ENCODE measurements around the gene ZNF230.

Gene ZNF230

DNA sequence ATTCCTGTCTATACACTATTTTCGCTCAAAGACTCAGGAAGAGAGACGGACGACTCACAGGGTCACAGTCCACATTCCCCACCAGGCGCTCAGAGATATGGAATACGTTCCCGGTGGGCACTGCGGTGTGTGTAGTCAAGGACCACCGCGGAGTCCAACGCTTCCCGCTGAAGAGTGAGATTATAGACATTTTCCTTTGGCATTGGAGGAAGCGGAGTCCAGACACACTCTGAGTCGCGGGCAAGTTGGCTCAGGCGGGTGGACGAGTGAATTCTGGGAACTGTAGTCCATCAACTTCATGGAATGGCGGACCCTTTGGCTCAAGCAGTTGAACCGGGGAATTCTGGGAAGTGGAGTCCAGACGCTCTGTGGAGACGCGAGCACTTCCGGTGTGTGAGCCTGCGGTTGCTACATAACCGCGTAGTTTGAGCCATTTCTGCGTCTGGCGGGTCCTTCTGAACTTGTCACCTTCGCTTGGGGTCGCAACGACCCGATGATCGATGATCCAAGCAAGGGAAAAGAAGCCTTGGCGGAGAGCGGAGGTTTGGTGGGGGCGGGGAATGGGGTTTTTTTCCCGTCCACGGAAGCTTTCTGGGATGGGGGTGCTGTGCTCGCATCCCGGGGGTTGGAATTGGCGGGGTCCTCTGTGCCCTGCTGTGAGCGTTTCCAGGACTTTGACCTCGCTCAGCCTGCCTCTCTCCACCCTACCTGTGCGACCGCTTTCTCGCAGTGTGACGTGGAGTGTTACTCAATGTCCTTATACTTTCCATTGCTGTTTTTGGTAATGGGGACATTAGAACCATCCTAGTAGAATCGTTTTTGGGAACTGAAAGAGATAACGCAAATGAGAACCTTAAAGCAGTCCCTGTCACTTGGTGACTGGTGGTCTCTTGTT lies at the start of gene ZNF230:
Gene ZNF230, plus strand, starts transcription at position 392 of the 895 bp plus-strand sequence. CDS start 4,122 bp downstream, outside the sequence.
- peak; percentile 94 for DNase-seq (ENCODE audit: low spot score)

DNA sequence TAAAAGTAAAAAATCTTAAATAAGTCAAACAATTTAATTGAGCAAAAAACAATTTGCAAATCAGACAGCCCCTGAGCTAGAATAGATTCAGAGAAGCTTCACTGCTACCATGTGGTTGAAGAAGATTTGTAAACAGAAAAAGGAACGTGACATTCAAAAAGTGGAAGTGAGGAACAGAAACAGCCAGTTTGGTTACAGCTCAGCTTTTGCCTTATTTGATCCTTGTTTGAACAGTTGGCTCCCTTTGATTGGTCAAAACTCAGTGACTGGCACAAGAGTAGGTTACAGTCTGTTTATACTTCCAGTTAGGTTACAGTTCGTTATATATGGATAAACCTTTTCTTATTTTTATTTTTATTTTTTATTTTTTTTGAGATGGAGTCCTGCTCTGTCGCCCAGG lies 45.9 kb upstream of the ZNF230 start:
- no peak for DNase-seq (ENCODE audit: low spot score)

DNA sequence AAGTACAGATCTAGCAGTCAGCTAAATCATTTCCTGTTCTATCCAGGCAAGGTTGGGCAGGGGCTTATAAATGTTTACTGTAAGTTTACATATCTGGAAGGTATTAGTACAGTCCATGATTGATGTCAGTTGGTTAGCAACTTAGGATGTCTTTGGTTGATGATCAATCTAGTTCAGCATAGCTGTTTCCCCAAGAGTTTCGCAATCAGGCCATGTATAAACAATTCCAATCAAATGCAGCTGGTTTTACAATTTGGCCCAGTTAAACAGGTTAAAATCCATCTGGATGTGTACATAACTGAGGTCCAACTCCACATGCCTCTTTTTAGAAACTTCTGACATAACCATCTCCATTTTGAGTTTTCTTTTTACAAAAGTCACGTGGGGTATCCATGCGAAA lies 44.9 kb upstream of the ZNF230 start:
- DNase-seq (ENCODE audit: low spot score): no peak

DNA sequence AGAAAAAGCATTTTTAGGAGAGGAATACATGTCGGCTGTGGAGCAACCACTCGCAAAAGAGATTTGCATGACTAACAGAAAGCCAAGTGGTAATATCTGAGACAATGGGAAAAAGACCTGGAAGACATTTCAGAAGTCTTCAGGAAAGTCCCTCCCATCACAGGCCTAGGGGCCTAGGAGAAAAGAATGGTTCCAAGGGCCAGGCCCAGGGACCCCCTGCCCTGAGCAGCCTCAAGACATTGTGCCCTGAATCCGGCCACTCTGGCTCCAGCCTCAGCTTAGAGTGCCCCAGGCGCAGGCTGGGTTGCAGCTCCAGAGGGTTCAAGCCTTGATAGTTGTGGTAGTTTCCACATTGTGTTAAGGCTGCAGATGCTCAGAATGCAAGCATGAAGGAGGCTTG lies 42.3 kb upstream of the ZNF230 start:
- no peak for DNase-seq (ENCODE audit: low spot score)

DNA sequence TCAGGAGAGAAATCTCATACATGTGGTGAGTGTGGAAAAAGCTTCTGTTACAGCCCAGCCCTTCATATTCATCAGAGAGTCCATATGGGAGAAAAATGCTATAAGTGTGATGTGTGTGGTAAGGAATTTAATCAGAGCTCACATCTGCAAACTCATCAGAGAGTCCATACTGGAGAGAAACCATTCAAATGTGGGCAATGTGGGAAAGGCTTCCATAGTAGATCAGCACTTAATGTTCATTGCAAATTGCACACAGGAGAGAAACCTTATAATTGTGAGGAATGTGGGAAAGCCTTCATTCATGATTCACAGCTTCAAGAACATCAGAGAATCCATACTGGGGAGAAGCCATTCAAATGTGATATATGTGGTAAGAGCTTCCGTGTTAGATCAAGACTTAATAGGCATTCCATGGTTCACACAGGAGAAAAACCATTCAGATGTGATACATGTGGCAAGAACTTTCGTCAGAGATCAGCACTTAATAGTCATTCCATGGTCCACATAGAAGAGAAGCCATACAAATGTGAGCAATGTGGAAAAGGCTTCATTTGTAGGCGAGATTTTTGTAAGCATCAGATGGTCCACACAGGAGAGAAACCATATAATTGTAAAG lies 36.6 kb upstream of the ZNF230 start:
- no peak for DNase-seq (ENCODE audit: low spot score)

DNA sequence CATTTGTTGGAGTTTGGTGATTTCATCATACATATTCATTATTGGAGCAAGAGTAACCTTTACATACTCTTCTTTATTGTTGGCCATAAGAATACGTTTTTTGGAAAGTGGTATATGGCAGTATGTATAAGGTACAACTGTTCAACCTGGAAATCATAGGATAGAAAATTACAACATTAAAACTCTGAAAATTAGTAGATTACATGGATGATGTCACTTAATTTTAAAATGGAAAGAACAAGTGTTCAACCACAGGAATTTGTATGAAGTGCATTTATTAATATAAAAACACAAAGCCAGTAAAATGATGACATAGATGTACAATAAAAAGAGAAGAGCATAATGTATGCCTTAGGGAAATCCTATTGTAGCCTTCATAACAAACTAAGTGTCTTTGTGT lies 26.0 kb upstream of the ZNF230 start:
- no peak for DNase-seq (ENCODE audit: low spot score)

DNA sequence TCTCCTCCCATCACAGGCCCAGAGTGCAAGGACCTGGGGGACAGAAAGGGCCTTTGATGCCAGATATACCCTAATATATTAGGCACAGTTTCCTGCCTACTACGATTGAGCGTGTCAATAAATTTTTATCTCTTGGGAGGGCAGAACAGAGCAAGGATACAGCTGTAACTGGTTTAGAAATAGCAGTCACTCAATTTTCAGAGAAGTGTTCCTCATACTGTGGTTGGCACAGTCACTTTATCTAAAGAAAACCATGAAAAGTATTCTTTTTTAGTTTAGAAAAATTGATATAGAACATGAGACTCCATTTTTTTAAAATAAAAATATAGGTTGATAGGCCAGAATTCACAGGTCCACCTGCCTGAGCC lies 19.2 kb upstream of the ZNF230 start:
- DNase-seq (ENCODE audit: low spot score): no peak

DNA sequence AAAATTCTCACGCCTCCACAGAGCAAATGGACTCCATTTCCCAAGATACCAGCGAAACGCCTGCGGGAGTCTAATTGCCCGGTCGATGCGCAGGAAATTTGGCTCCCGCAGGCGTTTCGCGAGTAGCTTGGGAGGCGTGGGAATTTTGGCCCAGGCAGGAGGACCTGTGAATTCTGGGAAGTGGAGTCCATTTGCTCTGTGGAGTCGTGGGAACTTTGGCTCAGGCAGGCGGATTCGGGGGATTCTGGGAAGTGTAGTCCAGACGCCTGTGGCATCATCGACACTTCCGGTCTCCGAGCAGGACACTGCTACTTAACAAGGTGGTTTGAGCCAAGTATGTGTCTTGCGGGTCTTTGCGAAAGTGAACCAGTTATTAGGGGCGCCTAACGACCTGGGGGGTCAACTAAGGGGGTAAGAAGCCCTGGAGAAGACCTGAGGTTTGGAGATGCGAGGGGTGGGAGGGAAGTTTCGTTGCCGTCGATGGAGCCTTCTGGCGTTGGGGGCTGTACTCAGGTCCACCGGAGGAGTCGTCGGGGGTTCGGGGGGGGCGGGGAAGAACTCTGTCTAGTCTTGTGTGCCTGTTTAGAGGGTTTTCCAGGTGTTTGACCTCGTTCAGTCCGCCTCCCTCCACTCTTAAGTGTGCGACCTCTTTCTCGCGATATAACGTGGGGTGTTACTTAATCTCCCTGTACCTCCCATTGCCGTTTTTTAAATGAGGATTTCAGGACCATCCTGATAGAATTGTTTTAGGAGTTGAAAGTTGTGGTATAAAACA lies 18.7 kb upstream of the ZNF230 start, which contains the start of gene ZNF155:
Gene ZNF155, plus strand, starts transcription at position 277 of the 775 bp plus-strand sequence. CDS start 4,356 bp downstream, outside the sequence.
- peak; percentile 82 for DNase-seq (ENCODE audit: low spot score)

DNA sequence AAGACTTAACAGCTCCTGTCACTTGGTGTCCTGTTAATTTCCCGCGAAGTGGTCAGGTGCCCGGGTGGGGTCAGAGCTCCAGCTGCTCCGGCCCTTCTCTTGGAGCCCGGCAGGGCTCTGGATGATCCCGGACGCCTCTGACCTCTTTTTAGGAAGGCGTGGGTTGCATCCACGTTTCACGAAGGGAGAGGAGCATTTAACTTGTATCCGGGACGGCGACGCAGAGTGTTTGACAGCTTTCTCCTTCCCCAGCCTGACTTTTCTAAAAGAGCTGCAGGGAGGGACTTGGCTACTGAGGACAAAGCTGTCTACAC lies 18.1 kb upstream of the ZNF230 start:
- DNase-seq (ENCODE audit: low spot score): no peak

DNA sequence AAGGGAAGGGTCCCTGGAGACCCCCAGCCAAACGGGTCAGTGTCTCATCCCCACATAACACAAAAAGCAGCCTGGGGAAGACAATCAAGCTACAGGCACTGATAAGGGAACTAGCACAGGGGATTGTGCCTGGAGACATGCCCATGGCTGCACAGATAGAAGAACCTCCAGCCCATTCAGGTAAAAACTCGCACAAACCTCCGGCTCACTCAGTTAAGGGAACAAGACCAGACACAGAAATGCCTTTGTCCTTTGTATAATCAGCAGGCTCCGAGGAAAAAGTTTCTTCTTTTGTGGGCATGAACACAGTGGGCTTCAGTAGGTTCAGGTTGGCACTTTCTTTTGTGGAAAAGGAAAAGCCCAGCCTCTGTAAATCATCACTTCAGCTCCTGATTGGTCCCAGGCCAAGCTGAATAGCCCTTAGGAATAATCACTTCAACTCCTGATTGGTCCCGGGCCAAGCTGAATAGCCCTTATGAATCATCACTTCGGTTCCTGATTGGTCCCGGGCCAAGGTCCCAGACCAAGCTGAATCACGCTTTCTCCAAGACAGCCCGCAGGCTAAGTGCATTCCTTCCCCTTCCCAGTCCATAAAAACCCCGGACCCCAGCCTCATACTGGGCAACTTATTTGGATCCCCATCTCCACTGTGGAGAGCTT lies 5.0 kb upstream of the ZNF230 start:
- DNase-seq (ENCODE audit: low spot score): no peak

DNA sequence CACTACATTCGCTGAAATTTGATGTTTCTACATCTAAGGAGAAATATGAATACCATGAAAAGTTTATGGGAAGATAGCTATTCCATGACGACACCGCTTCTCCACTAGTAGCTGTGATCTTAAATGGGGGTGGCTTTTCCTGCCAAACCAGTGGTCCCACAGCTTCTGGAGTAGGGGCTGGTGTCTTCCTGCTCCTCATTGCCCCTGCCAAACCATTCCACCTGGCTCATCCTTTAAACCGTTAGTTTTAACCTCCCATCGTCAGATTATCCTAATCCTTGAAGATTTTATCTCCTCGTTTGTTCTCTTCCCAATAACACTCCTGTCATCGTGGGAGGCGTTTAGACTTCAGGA lies 568 bp upstream of the ZNF230 start:
- DNase-seq (ENCODE audit: low spot score): no peak

DNA sequence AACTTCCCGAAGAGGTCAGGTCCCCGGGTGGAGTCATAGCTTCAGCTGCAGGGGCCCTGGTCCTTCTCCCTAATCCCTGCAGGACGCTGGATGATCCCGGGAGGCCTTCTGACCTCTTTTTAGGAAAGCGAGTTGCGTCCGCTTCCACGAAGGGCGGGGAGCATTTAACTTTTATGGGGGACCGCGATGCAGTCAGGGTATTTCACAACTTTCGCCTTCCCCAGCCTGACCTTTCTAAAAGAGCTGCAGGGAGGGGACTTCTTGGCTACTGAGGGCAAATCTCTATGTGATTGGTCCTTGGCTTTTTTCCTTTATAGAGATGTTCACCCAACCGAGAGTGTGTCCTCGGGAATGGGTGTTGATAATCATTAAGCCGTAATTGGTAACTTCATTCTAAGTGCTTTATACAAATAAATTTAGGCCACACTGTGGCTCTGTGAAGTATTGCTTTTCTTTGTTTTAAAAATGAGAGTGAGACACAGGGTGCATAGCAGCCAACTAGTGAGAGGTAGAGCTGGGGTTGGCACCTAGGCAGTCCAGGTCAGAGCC lies 778 bp downstream of the ZNF230 start:
- no peak for DNase-seq (ENCODE audit: low spot score)

DNA sequence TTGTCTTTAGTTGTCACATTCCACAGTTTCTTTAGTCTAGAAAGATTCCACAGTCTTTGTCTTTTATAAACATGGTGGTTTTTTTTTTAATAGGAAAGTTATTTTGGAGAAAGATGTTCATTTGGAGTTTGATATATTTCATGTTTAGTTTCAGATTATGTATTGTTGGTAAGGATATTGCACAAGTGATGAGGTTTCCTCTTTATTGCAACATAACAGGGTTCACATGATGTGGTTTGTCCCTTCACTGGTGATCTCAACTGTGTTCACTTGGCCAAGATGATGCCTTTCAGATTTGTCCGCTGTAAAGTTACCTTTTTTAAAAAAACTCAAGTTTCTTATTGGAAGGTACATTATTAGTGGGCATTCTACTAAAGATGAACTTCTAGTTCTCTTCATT lies 3.2 kb downstream of the ZNF230 start:
- DNase-seq (ENCODE audit: low spot score): no peak

DNA sequence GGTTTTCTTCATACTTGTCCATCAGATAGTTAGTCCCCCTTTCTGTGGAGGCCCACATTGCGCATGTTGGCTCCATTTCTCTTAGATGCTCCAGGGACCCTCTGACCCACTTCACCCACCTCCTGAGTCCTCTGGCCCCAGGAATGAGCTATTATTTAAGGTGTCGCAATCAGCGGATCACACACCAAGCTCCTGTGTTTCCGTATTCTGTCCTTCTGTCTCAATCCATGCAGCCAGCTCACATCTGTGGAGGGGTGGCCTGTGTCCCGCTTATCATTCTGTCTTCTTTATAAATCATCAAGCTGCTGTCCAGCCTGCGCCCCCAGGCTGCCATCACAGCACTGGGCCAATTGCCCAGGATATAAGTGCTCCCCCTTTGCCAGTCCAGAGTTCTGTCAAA lies 4.7 kb downstream of the ZNF230 start:
- DNase-seq (ENCODE audit: low spot score): no peak

DNA sequence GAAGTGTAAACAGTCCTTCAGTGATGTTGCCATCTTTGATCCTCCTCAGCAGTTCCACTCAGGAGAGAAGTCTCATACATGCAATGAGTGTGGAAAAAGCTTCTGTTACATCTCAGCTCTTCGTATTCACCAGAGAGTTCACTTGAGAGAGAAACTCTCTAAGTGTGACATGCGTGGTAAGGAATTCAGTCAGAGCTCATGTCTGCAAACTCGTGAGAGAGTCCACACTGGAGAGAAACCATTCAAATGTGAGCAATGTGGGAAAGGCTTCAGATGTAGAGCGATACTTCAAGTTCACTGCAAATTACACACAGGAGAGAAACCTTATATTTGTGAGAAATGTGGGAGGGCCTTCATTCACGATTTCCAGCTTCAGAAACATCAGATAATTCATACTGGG lies 7.7 kb downstream of the ZNF230 start:
- no peak for DNase-seq (ENCODE audit: low spot score)

DNA sequence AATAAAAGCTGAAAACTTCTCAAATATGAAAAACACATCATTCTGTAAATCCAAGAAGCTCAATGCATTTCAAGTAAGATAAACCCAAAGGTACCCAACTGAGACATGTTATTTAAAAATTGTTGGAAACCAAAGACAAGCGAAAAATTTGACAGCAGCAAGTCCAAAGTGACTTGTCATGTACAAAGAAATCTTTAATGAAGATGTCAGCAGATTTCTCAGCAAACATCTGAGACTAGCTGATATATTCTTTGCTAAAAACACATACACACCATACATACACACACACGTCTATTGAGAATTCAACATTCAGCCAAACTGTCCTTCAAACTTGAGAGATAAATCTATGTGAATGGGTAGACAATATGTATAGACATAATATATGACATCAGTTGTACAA lies 16.7 kb downstream of the ZNF230 start:
- no peak for DNase-seq (ENCODE audit: low spot score)

DNA sequence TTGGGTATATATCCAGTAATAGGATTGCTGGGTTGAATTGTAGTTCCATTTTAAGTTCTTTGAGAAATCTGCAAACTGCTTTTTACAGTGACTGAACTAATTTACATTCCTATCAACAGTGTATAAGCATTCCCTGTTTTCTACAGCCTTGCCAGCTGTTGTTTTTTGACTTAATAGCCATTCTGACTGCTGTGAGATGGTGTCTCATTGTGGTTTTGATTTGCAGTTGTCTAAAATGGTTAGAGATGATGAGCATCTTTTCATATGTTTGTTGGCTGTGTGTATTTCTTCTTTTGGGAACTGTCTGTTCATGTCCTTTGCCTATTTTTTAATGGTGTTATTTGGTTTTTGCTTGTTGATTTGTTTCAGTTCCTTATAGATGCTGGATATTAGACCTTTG lies 18.5 kb downstream of the ZNF230 start:
- no peak for DNase-seq (ENCODE audit: low spot score)

DNA sequence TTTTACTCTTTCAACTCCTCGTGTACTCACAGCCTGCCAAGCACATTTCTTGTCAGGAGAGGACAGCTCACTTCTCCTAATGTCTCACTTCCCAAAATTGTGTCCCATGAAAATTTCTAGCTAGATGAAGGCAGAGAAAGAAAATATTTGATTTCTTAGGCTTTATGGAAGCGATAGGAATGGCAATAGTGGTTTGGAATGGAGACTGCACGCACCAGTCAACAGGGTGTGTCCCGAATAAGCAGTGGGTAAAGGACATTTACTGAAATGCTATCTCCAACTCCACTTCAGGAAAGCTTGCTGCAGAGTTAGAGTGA lies 22.1 kb downstream of the ZNF230 start:
- no peak for DNase-seq (ENCODE audit: low spot score)

DNA sequence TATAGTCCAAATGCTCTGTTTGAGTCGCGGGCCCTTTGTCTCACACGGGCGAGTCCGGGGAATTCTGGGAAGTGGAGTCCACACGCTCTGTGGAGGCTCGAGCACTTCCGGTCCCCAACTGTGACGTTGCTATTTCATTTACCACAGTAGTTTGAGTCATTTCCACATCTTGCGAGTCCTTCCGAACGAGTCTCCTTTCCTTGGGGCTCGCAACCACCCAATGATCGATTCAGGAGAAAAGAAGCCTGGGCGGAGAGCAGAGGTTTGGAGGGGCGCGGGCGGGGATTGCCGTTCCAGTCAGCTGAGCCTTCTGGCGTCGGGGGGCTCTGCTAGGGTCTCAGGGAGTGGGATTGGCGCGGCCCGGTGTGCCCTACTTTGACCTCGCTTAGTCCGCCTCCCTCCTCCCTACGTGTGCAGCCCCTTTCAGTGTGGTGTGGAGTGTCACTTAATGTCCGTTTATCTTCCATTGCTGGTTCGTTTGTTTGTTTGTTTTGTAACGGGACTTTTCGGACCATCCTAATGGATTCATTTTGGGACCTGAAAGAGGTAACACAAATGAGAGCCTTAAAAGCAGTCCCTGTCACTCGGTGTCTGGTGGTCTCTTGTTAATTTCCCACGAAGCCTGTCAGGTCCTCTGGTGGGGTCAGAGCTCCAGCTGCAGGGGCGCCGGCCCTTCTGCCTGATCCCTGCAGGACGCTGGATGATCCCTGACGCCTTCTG lies 22.6 kb downstream of the ZNF230 start, which contains the start of gene ZNF222:
Gene ZNF222, plus strand, starts transcription at position 163 of the 720 bp plus-strand sequence. Its CDS starts 58 bp downstream, at position 221.
- DNase-seq (ENCODE audit: low spot score): peak; percentile 73

DNA sequence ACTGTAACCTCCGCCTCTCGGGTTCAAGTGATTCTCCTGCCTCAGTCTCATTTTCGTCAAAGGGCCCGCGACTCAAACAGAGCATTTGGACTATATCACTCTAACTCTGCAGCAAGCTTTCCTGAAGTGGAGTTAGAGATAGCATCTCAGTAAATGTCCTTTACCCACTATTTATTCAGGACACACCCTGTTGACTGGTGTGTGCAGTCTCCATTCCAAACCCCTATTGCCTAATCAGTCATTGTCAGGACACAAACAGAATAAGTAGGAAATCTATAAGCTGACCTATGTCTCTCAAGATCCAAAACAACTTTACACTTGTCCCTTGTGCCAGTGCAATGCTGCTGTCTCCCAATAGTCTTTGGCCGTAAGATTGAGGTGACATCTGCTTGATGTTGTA lies 23.9 kb downstream of the ZNF230 start:
- DNase-seq (ENCODE audit: low spot score): no peak

DNA sequence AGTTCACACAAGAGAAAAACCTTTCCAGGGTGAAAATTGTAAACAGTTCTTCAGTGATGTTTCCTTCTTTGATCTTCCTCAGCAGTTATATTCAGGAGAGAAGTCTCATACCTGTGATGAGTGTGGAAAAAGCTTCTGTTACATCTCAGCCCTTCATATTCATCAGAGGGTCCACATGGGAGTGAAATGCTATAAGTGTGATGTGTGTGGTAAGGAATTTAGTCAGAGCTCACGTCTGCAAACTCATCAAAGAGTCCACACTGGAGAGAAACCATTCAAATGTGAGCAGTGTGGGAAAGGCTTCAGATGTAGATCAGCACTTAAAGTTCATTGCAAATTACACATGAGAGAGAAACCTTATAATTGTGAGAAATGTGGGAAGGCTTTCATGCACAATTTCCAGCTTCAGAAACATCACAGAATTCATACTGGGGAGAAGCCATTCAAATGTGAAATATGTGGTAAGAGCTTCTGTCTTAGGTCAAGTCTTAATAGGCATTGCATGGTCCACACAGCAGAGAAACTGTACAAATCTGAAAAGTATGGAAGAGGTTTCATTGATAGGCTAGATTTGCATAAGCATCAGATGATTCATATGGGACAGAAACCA lies 29.3 kb downstream of the ZNF230 start:
- DNase-seq (ENCODE audit: low spot score): no peak
